ENCODE data around the gene TMEM119.

TMEM119 gene, protein sequence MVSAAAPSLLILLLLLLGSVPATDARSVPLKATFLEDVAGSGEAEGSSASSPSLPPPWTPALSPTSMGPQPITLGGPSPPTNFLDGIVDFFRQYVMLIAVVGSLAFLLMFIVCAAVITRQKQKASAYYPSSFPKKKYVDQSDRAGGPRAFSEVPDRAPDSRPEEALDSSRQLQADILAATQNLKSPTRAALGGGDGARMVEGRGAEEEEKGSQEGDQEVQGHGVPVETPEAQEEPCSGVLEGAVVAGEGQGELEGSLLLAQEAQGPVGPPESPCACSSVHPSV

DNA sequence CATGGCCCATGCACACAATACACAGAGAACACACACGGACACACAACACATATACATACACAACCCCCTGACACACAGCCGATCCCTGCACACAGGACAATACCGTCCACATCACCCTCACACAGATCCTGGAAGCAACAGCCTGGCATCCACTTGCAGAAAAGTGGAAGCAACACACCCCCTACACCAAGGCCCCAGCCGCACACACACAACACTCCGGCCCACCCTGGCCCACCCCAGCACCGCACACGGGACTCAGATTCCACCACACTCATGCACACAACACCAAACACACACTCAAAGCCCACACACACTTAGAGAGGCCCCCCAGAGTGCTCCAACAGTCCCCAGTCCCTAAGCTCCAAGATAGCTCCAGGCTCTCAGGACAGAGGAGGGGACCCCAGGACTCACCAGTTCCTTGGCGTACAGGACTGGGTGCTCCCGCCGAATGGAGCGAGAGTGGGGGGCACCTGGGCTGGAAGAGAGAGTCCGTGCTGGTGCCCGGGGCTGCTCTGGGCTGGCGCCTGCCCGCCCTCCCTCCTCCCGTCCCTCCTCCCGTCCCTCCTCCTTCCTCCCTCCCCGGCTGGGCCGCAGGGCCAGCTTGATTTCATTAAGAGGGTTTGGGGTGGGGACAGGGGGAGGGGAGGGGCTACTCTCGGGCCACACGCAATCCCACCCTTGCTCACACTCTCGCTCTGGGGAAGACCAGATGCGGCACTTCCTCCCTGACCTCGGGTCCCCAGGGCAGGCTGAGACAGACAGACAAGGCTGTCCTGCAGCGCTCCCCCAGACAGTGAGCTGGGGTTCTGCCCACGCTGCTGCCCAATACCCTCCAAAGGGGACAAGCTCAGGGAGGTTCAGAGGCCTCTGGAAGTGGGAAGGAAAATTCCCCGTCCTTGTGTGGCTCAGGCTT lies at the start of gene TMEM119:
Gene TMEM119, minus strand, starts transcription at position 526 of the 913 bp plus-strand sequence. CDS start 5,701 bp downstream, outside the sequence.
- no peak for DNase-seq

DNA sequence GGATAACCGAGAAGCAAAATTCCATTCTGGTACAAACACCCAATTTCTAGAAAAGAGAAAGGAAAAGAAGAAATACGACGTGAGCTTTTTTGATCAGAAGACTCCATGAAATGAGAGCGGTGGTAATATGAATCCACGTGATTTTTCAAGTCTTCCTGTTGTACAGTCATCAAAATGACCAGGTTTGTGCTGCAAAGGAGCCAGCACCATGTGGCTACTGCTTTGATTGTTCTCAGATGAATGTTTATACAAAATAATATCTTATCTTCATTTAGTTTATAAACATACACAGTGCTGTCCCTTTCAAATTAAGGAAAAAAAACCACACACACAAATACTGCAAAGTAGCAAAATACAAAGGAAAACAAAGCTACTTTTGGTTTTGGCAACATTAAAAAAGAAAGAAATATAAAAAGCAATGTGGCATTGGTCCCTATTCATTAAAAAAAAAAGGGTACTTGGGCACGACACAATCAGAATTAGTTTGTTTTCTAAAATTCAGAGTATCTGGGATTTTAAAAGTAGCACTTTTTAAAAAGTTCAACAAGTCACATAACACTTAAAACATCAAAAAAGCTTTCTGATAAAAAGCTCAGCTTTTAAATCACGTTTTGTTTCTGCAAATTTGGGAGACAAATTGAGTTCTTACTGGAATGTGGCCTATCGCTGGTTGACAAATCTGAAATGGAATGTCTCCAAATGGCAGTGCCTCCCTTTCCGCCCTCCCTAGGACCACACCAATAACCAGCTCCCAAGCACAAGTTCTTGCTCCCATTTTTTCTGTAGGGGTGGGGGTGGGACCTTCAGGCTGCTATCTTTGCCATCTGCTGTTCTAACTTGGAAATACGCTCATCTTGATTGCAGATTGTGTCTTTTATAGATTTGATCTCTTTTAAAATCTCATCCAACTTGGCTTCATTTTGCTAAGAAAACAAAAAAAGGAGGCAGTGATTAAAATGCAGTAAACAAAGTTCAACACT lies 49.0 kb upstream of the TMEM119 start:
- no peak for DNase-seq

DNA sequence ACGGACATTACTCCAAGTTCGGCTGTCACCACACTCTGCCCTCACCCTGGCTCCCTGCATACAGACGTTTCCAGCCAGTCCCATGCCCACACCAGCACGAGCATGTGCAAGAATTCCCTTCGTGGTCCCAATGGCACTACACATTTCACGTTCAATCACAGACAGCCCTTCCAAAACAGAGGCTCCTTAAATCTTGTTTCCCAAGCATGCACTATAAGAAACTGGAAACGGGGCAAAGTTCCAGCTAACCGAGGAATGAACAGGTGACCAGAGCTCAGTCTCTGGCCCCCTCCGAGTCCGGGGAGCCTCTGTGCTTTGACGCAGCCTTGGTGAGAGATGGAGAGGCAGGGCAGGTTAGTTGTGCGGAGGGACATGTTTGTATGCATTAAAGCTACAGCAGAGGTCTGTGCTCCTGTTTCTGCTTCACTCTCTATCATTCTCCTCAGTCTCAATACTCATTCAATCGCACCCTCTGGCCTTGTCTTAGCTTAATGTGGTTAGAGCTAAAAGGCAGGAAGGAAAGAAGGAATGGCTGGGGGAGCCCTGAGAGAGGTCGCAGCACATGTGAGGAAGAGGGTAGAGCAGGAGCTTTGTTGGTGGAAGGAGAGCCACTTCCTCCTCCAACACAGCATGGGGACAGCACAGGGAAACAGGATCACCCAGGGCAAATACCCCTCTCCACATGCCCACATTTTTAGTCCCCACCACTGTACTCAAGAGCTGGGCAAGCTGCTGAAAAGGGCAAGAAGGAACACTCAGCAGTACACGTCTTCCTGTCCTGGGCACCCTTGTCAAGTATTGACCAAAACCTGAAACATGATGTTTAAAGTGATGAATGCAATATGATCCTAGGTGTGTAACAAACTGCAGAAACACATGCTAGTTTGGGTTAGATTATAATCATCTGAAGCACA lies 48.1 kb upstream of the TMEM119 start:
- DNase-seq, result no peak

DNA sequence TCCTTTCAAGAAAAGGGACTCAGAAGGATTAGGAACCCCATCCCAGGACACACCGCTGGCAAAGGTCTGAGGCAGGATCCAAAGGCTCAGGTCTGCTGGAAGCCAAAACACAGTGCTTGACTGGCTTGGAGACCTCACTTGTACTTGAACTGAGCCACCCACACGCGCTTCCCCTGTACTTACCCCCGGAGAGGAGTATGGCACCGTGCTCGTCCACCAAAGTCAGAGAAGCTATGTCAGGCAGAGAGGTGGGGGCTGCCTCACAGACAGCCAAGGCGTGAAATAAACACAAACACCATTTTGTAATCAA lies 46.9 kb upstream of the TMEM119 start:
- no peak for DNase-seq

DNA sequence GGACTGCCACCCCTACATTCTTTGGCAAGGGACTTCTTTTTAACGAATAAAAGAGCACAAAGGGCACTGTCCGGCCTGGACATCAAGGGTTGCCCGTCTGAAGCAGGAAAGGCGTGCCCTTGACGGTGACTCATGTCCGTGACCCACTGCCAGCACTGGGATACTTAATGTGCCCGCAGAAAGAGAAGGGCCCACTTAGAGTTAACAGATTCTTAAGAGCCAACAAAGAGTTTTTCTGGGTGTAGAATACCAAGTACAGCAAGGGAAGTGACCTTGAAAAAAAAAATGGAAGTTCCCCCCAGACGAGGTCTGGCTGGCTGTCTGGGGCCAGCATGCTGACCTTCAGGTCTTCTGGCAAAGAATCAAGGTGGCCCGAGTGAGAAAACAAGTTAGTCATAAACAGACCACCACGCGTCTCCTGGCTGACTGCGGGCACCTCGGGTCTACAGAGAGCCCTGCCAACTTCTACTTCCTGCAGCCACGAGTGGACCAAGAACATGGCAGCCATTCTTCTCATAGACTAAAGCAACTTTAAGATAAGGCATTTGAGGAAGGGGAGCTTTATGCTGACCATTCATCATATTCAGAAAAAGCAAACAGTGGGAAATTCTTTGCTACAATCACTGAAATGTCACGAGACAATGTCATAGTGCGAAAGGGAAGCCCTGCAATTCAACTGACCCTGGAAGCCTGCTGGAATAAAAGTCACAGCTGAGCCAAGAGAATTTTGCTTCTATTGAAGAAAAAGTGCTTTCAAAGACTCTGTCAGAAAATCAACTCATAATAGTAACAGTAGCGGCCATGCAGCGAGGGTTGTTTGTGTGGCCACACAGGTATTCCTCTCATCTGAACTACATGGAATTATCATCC lies 46.3 kb upstream of the TMEM119 start:
- DNase-seq, result no peak

DNA sequence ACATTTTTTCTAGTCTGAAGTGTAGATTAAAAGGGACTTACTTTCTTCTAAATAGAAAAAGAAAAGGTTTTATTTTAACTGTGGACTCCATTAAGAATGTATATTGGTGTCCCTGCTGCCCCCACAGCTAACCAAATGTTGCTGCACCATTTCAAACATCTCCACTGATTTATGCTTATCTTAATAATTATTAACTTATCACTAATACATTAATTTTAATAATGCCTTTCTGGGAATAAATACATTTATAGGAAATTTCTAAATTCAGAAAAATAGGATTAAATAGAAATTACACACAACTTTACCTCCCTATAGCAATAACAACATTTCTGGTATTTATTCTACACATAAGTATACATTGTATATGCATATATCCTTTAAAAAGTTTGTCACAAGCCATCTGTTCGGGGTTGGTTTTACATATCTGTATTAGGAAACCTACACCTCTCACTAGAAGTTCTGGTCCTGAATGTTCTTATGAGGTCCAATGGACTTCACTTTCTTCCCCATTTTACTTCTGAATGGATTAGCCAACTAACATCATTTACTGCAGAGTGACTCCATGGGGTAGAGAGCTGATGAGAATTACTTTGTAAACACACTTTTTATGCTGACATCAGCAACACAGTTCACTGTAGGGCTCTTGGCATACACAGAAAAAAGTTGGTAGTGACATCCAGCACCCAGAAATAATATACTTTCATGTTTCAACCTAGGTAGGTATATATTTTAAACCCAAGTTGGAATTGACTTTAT lies 45.2 kb upstream of the TMEM119 start:
- no peak for DNase-seq

DNA sequence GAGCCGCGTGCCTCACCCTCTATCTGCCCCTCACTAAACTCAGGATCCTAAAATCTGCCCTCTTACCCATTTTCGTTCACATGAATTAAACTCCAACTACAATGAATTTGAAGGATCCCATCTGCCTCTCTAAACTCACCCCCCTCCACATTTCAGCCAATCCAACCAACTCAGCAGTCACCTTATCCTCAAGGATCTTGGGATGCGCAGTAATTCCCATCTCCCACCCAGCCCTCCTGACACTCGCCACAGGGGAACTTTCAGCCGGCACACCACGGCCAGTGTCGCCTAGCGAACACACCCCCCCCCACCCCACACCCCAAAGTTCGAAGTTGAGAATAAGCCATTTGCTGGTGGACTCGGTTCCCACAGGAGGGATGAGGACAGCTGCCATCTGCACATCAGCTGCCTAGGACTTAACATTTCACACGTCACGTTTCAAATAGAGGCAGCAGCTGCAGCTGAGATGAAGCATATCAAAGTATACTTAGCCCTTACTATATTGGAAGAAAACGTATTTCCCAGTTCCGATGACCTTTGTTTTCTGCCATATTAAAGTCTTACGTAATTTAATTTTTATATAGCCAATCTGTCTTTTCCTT lies 44.5 kb upstream of the TMEM119 start:
- DNase-seq, result no peak

DNA sequence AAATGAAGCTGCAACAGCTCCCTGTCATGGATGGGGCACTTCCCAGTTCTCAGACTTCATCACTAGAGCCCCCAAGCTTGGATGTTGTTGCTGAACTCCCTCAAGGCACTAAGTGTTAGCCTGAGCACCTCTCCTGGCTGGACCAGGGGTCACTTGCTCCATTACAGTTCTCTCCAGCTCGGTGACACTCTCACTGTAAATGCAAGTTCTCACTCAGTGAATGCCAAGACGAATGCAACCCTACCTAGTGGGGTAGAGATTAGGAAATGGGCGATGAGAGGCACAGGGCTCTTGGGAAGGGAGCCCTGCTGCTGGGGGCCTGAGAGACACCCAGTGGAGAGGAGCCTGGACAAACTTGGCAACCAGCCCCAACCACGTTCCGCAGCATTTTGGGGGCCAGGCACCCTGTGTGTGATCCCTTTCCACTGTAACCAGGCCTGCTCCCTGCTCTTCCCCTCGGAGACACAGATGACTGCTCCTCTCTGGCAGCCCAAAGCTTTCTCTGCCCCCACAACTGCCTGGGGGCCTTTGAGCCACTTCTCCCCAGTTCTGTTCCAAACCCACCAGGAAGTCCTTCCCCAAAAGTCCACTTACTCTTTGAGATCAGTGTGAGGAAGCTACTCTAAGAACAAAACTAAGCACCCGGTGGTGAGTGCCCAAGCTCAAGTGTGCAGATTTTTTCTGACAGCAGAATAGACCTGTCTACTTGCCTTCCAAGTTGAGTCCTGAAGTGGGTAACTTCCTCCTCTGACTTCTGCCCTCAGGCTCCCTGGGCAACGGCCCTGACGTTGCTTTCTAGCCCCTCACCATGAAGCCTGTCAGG lies 43.8 kb upstream of the TMEM119 start:
- no peak for DNase-seq

DNA sequence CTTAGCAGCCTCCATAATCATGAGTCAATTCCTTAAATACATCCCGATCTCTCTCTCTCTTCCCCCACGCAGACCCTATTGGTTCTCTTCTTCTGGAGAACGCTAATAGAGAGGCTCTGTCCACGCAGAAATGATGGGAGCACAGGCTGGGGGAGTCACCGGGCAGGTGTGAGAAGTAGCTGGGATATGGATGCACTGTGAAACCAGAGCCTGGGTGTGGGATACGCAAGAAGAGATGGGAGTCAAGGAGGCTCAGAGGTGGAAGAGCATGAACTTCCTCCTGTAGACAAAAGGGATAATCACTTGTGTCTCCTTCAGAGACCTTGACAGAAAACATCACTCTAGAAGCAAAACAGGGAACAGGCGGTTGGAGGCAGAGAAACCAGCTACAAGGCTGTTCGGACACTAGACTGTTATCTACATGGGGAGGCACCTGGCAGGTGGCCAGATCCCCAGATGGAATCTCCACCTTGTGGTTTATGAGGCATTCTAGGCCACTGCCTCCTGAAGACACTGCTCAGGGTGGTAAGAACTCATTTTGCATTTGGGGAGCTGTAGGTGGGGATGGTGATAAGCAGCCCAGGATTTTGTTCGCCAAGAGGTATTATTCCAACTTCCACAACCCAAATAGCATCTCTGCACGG lies 43.0 kb upstream of the TMEM119 start:
- no peak for DNase-seq

DNA sequence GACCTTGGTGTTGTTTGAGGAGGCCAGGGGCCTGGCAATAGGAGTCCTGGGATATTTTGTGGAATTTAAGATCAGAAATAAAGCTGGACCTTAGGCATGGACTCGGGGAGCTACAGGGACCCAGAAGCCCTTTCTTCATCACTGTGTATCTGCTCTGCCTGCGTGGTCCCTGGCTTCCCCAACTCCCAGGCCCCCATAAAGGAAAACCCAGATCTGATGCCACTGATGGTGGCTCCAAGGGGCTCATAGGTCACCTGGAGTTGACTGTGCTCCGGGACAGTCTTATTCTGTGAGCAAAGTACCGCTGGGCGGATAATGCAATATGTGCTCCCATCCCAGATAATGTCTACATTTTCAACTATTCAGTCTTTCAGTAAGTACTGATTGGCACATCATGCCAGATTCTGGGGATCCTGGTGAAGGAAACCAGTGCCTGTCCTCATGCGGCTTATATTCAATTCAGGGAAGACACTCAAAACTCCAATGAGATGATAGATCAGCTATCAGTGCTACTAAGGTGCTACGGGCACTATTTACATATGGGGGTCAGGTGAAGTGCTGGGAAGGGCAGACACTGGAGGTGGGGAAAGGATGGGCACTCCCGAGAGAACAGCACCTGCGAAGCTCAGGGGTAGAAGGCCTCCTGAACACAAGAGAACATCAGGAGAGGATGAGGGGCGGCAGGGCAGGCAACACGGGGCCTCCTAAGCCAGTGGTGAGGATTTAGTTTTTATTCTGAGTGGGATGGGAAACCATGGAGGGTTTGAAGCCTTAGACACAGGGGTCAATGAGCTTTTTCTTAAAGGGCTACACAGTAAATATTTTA lies 41.3 kb upstream of the TMEM119 start:
- DNase-seq, result no peak

DNA sequence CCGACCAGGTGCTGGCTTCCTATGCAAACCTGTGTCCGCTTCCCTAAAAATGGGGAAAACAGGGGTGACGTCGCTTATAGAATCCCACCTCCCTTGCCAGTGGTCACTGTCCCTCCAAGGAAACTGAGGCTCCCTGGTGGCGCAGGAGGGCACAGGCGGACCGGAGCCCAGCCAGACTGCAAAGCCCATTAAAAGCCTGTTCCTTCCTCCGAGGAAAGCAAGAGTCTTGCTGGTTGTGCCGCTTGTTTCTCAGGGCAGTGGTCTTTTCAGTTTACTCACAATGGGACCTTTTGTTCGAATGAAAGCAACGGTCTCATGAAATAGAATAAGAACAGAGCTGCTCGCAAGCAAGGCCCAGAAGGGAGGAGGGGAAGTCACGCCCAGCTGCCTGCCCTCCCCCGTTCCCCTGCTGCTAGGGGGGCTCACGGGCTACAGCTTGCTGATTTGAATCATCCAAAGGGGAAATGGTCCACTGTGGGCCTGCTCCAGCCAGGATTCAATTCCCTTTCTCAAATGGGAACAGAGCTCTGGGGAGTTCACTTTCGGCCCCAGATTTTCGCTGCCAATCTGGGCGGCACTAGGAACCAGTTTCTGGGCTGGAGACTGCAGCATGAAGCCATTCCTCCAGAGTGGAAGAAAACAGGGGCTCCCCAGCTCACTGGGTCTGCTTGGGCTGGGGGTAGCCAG lies 40.4 kb upstream of the TMEM119 start:
- no peak for DNase-seq

DNA sequence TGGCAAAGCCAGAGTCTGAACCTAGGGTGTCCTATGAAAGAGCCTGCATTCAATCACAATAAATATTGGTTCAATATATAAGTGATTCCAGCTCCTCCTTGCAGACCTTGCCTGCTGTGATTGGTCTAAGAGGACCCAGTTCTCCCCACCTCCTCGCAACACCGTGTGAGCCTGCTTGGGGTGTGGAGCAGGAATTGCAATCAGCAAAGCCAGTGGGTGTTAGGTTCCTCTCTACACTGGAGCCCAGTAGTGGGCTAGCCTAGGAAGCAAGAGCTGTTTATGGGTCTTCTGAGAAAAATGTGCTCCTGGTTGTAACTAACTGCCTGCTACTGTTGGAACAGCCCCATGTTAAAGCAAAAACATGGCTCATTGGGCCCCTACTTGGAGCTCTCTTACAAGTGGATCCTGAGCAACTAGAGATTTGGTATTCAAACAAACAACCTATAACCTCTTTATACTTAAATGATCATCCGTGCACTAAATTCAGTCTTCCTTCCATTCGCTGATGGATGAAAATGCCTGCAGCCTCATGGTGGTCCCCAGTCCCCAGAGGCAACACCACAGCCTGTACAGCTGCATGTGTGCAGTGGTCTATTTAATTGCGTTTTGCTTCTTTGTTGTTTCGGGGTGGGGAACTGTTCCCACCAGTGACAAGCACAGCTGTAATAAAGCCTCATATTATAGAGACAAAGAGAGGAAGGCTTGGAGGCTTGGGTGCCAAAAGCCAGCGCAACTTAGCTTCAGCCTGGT lies 39.5 kb upstream of the TMEM119 start:
- no peak for DNase-seq

DNA sequence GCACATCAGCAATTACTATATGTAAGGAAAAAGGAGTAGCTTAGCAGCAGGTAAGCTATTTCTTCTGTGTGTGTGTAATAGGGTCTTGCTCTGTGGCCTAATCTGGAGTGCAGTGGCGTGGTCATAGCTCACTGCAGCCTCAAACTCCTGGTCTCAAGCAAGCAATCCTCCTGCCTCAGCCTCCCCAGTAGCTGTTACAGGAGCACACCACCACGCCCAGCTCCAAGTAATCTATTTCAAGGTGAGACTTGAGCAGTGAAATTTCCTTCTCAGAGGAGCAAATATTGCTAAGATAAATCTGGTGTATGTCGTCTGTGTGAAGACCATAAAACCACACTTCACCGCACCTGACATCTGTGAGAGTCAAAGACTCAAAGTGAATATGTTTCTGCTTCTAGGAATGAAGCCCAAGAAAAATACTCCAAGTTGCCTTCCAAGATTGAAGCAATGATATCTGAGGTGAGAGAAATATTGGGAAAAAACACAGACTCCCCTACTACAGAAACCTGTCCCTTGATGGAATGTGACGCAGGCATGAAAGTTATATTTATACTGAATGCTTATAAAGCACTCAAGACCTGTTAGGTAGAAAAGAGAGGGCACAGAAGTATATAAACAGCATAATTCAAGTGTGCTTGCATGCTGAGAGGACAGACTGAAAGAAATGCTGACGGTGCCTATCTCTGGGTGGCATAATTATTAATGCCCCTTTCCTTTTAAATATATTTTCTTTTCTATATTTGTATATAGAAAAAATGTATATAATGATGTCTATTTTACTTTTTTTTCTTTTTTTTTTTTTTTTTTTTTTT lies 38.3 kb upstream of the TMEM119 start:
- no peak for DNase-seq

DNA sequence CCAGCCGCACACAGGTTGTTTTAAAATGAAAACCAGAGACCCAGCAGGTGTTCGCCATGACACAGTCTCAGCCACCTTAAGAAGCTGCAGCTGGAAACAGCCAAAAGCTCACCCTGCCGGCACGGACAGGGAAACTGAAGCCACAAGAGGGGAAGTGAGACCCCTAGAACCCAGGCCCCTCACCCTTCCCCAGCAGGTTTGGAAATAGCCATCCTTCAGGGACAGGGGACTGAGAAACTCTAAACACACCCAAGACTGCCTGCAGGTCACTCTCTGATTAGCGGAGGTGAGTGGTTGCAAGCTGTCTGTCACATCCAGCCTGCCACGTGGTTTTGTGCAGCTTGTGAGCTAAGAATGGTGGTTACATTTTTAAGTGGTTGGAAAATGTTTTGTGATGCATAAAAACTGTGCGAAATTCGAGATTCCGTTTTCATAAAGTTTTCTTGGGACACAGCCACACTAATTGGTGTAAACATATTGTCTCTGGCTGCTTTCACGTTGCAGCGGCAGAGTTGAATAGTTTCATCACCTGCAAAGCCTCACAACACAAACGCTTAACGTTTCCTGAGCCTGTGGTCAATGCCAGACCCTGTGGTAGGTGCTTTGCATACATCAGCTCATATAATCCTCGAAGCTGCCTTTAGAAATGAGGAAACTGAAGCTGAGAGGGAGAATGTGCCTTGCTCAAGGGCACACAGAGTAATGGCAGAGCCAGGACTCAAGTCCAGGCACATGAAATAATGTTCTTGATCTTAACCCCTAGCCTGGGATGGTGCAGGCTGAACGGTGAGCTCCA lies 37.5 kb upstream of the TMEM119 start:
- peak; percentile 61 for DNase-seq

Data from CD4-positive, alpha-beta T cell treated with Interleukin-6 for 4 hours (primary cell).